Fibroblast of mammary gland (primary cell): ENCODE results near the gene VWC2.

ENCODE experiments used
- DNase-seq: peaks from one replicate; pipeline ENCODE4 v3.0.0-alpha.2; 2010; ENCODE audit warnings: low read depth
- H3K4me3 ChIP-seq: 2 replicates; pipeline ENCODE4 v1.5.1; 2011; ENCODE audit warnings: low read depth, mild to moderate bottlenecking, low read length, moderate library complexity; ENCODE audit not compliant: control insufficient read depth
- CTCF ChIP-seq: conservative IDR thresholded peaks from 2 replicates; pipeline ENCODE4 v1.5.1; 2011; ENCODE audit warnings: low read depth, low read length, inconsistent platforms; ENCODE audit not compliant: control insufficient read depth, insufficient read depth

VWC2 gene

GRCh38 chr7:49774459-49775064 is 1.1 kb downstream of the VWC2 start:
- TF ChIP-seq CTCF, result no peak
- no peak for DNase-seq
- H3K4me3 ChIP-seq, result no peak overlapping the region

GRCh38 chr7:49775065-49775948 is 1.9 kb downstream of the VWC2 start:
- DNase-seq, result no peak
- no peak for TF ChIP-seq CTCF
- no peak overlapping the region for H3K4me3 ChIP-seq

- TF ChIP-seq CTCF, result no peak
- no peak for DNase-seq
- H3K4me3 ChIP-seq, result no peak overlapping the region
Observed at GRCh38 chr7:49775949-49776443, 2.6 kb downstream of the VWC2 start.

- no peak for TF ChIP-seq CTCF
- no peak for DNase-seq
- no peak overlapping the region for H3K4me3 ChIP-seq
Observed at GRCh38 chr7:49776994-49777393, 3.6 kb downstream of the VWC2 start.

- no peak for TF ChIP-seq CTCF
- no peak for DNase-seq
- no peak overlapping the region for H3K4me3 ChIP-seq
Observed at GRCh38 chr7:49778731-49779270, 5.4 kb downstream of the VWC2 start.

- no peak overlapping the region for H3K4me3 ChIP-seq
- DNase-seq, result no peak
- no peak for TF ChIP-seq CTCF
Observed at GRCh38 chr7:49780953-49781352, 7.5 kb downstream of the VWC2 start.
